GM12865 (cell line): ENCODE measurements around the gene LSR.
"Not testable (repeated sequence)": the region's sequence is repeated elsewhere in the genome, so short reads cannot be mapped to it uniquely, and the experiment has no call there.

Experiments
- DNase-seq: peaks from one replicate; pipeline ENCODE4 v3.0.0; 2010; ENCODE audit warnings: low read depth
- H3K4me3 ChIP-seq: 2 replicates; pipeline ENCODE4 v1.5.1; 2011; ENCODE audit warnings: mild to moderate bottlenecking, low read depth, low read length, control low read depth
- TF ChIP-seq, protein P1 (sequence below): IDR thresholded peaks from 2 replicates; pipeline ENCODE4 v1.5.1; 2011; ENCODE audit warnings: low read length, control low read depth, low read depth, inconsistent platforms; ENCODE audit not compliant: insufficient read depth; ENCODE audit errors: missing control alignments

The LSR gene

GRCh38 chr19:35236638-35237400, 12.0 kb upstream of the LSR start:
- TF ChIP-seq, protein P1, sequence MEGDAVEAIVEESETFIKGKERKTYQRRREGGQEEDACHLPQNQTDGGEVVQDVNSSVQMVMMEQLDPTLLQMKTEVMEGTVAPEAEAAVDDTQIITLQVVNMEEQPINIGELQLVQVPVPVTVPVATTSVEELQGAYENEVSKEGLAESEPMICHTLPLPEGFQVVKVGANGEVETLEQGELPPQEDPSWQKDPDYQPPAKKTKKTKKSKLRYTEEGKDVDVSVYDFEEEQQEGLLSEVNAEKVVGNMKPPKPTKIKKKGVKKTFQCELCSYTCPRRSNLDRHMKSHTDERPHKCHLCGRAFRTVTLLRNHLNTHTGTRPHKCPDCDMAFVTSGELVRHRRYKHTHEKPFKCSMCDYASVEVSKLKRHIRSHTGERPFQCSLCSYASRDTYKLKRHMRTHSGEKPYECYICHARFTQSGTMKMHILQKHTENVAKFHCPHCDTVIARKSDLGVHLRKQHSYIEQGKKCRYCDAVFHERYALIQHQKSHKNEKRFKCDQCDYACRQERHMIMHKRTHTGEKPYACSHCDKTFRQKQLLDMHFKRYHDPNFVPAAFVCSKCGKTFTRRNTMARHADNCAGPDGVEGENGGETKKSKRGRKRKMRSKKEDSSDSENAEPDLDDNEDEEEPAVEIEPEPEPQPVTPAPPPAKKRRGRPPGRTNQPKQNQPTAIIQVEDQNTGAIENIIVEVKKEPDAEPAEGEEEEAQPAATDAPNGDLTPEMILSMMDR, result peak; percentile 9
- peak; percentile 36 for DNase-seq
- H3K4me3 ChIP-seq, result no peak overlapping the region

- not testable (repeated sequence) for H3K4me3 ChIP-seq, DNase-seq
Observed at GRCh38 chr19:35239597-35239996, 9.2 kb upstream of the LSR start.

DNA sequence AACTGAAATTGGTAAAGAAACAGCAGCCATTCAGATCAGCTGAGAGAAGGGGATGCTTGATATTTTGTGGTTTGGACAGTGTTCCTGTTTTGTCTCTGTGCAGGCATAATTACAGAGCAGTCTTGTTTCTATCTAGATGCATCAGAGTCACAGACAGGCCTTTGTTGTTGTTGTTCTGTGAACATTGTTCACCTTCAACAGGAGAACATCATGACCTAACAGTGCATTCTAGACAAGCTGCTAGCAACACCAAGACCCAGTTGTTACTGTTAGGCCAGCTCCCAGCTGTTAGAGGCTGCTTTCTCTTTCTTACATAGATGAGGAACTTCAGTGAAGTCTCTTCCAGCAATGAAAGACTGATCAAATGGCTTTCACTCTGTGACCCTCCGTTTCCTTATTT, 8.5 kb upstream of the LSR start:
- TF ChIP-seq, protein P1, result no peak
- DNase-seq, result no peak
- no peak overlapping the region for H3K4me3 ChIP-seq

- H3K4me3 ChIP-seq, result no peak overlapping the region
- DNase-seq, result no peak
- TF ChIP-seq, protein P1, result no peak
Observed at GRCh38 chr19:35241417-35241816, 7.4 kb upstream of the LSR start.

GRCh38 chr19:35246466-35247092, 2.2 kb upstream of the LSR start:
- no peak for DNase-seq
- TF ChIP-seq, protein P1, result no peak
- H3K4me3 ChIP-seq, result no peak overlapping the region

GRCh38 chr19:35247526-35248309, 1.1 kb upstream of the LSR start:
- TF ChIP-seq, protein P1, result peak; percentile 71
- peak overlapping the region; percentile 80 for H3K4me3 ChIP-seq
- DNase-seq, result peak; percentile 85

- peak overlapping the region; percentile 80 for H3K4me3 ChIP-seq
- TF ChIP-seq, protein P1, result no peak
- no peak for DNase-seq
Observed at GRCh38 chr19:35249146-35249847, 495 bp downstream of the LSR start.
